Heart right ventricle (tissue), 16 donors: ENCODE data around the gene ATL3. TPM values are rescaled to one million over a fixed set of nuclear protein-coding genes. Genes with fewer than 3 reads are reported as not detected.

Experiments
- ATAC-seq, 8 donors: fragments of 200-7000 bp; cut with Tn5 transposase; one replicate each; pipeline ENCODE4 v1.9.1; 2020; ENCODE audit warnings: mild to moderate bottlenecking in 8 of 8, moderate library complexity in 8 of 8, moderate number of reproducible peaks in 1 of 8
- DNase-seq, 2 donors: peaks; one replicate each; pipeline ENCODE4 v3.0.0-alpha.2; 2020
- H3K27ac ChIP-seq, 10 donors: fragments of 200-600 bp; sonication (generic) in 2 of 10; one replicate each; pipeline versions ENCODE4 v1.5.0 to v1.8.0; 2020 to 2022; ENCODE audit warnings: mild to moderate bottlenecking in 3 of 10
- H3K27me3 ChIP-seq, 7 donors: fragments of 200-600 bp; one replicate each; pipeline ENCODE4 v1.8.0; 2021 to 2022; ENCODE audit warnings: mild to moderate bottlenecking in 2 of 7
- H3K36me3 ChIP-seq, 9 donors: fragments of 200-600 bp; sonication (generic) in 1 of 9; one replicate each; pipeline versions ENCODE4 v1.5.0 to v1.8.0; 2020 to 2022; ENCODE audit warnings: mild to moderate bottlenecking in 2 of 9
- H3K4me1 ChIP-seq, 9 donors: fragments of 200-600 bp; sonication (generic) in 1 of 9; one replicate each; pipeline versions ENCODE4 v1.5.0 to v1.8.0; 2020 to 2022; ENCODE audit warnings: mild to moderate bottlenecking in 4 of 9
- H3K4me3 ChIP-seq, 10 donors: fragments of 200-600 bp; sonication (generic) in 2 of 10; one replicate each; pipeline versions ENCODE4 v1.5.0 to v1.8.0; 2020 to 2022; ENCODE audit warnings: mild to moderate bottlenecking in 7 of 10, moderate library complexity in 2 of 10
- H3K9me3 ChIP-seq, 11 donors: fragments of 200-600 bp in 10 of 11; sonication (generic) in 2 of 11; one replicate each; pipeline versions ENCODE4 v1.5.0 to v1.8.0; 2013 to 2022; ENCODE audit warnings: mild to moderate bottlenecking in 2 of 11, control low read depth in 1 of 11, moderate library complexity in 1 of 11
- CTCF ChIP-seq, 9 donors: fragments of 200-600 bp; sonication (generic) in 2 of 9; IDR thresholded peaks; one replicate each; pipeline versions ENCODE4 v1.5.0 to v1.8.0; 2021 to 2022; ENCODE audit warnings: antibody characterized with exemption in 9 of 9, mild to moderate bottlenecking in 5 of 9, moderate library complexity in 1 of 9
- WGBS, 2 donors: extraction: QIAGEN DNeasy Blood & Tissue Kit; methylation state at CpG; one replicate each; pipeline ENCODE4 v1.1.7; 2013; ENCODE audit warnings: inconsistent platforms in 1 of 2; 5-methylcytosine and 5-hydroxymethylcytosine counted together
- intact Hi-C, 10 donors: fragments of 100-400 bp; cut with DNase I; formaldehyde crosslinking; loops; one replicate each; pipeline versions ENCODE4 v1.11.1 to v1.14.2; 2022
- polyA plus RNA-seq, 2 donors: library from polyadenylated mRNA; stranded (reverse); fragments of 200-250 nt; gene quantifications; one replicate each; pipeline ENCODE4 v1.2.3, GENCODE V29; 2013
- total RNA-seq, 10 donors: library from RNA; stranded (reverse); fragmentation: NEBNext Ultra II Directional in 3 of 10; extraction: Animal tissue kit (Norgen Biotek cat#: 25700) in 3 of 10; gene quantifications; one replicate each; pipeline versions ENCODE4 v1.2.1 to v1.2.4, GENCODE V29; 2021 to 2023
- donor health status: Arrhythmogenic right ventricular cardiomyopathy.
- donor health status: ischemic (EF 13 %, LVEDD 7.1; RV severe dilation, severe dysfunction).
- donor health status: healthy with polysubstance abuse.
- donor health status: DM: no; HTN: yes; CAD: no.
- donor health status: DM: no; HTN: no; CAD: no.
- donor health status: ischemic (EF 25% LVEDD 6.9; RV normal size, moderate dysfunction).
- donor health status: ischemic (EF 25% LVEDD 5.7; RV mildly dilated, moderate dysfunction).
- donor health status: healthy.
- donor health status: DM: yes; HTN: yes; CAD: no.
- donor health status: Ischemic cardiomyopathy.
- donor health status: ischemic (EF 35%, LVEDD 5.7; RV mildly dilated, moderate dysfunction).
- donor health status: nonischemic (EF 11% LVEDD 7.7; RV severe dilation, severe dysfunction).
- donor health status: DM: yes; HTN: yes; CAD: no.
- donor health status: PGD.
- donor health status: ischemic (EF 29% LVEDD 5.4; RV normal size, mild dysfunction).
- donor health status: nonischemic (EF 23%, LVEDD 6.1; RV moderate dilation, normal function).

ATL3 gene
- total and polyA plus RNA-seq, 12 donors = 5.9 to 22.2 (median 12.3) TPM

- no peak overlapping the region for H3K4me3 ChIP-seq
- H3K4me1 ChIP-seq = peaks cover 0 to 76% (median 57%) of the 10 kb centered on the region in 9 donors
- TF ChIP-seq CTCF (IDR thresholded peaks at IDR 0.05) = no peak
Observed at GRCh38 chr11:63666874-63667273, 4.3 kb downstream of the ATL3 start.

GRCh38 chr11:63663809-63664208, 7.4 kb downstream of the ATL3 start:
- Histone ChIP-seq H3K27ac (no peak overlapping the region), H3K9me3 (no peaks in the 10 kb centered on the region), H3K36me3 (peaks cover 0 to 9% (median 0%) of the 10 kb centered on the region in 9 donors), H3K27me3 (no peaks in the 10 kb centered on the region), H3K4me3 (no peak overlapping the region), H3K4me1 (peaks cover 0 to 64% (median 39%) of the 10 kb centered on the region in 9 donors)
- no peak for DNase-seq
- ATAC-seq = no peak
- TF ChIP-seq CTCF (IDR thresholded peaks at IDR 0.05) = no peak
- intact Hi-C loops = loop anchor here in 1 of 10 donors (10.0 kb wide), 1 partner anchor 71 kb away; no protein-coding TSS in a partner anchor
- WGBS, 2 donors = 0% methylated on average over 1 of the region's 1 CpG

More at GRCh38 chr11:63666874-63667273, 4.3 kb downstream of the ATL3 start:
- no peak overlapping the region for H3K27ac ChIP-seq
- ATAC-seq = no peak
- H3K36me3 ChIP-seq = peaks cover 0 to 12% (median 0%) of the 10 kb centered on the region in 9 donors
- intact Hi-C loops = loop anchor here in 1 of 10 donors (10.0 kb wide), 1 partner anchor 68 kb away; no protein-coding TSS in a partner anchor
- DNase-seq = no peak
- 80 to 82% methylated on average over 4 of the region's 4 CpGs for WGBS, 2 donors
- no peaks in the 10 kb centered on the region for H3K27me3 ChIP-seq
- no peaks in the 10 kb centered on the region for H3K9me3 ChIP-seq

GRCh38 chr11:63660972-63661371, 10.2 kb downstream of the ATL3 start:
- Histone ChIP-seq H3K4me3 (no peak overlapping the region), H3K36me3 (peaks cover 0 to 37% (median 0%) of the 10 kb centered on the region in 9 donors), H3K27ac (no peak overlapping the region), H3K4me1 (peaks cover 0 to 38% (median 15%) of the 10 kb centered on the region in 9 donors), H3K9me3 (no peaks in the 10 kb centered on the region), H3K27me3 (no peaks in the 10 kb centered on the region)
- DNase-seq (no peak), ATAC-seq (no peak)
- TF ChIP-seq CTCF (IDR thresholded peaks at IDR 0.05) = no peak
- 95% methylated on average over 8 of the region's 8 CpGs for WGBS, 2 donors
- intact Hi-C loops = loop anchor here in 1 of 10 donors (10.0 kb wide), 1 partner anchor 74 kb away; no protein-coding TSS in a partner anchor

GRCh38 chr11:63652671-63653070, 18.5 kb downstream of the ATL3 start:
- H3K36me3 ChIP-seq = peaks cover 0 to 100% (median 9%) of the 10 kb centered on the region in 9 donors
- 86 to 87% methylated on average over 3 of the region's 3 CpGs for WGBS, 2 donors
- intact Hi-C loops = loop anchor here in 1 of 10 donors (10.0 kb wide), 1 partner anchor 82 kb away; no protein-coding TSS in a partner anchor

More at GRCh38 chr11:63652671-63653070, 18.5 kb downstream of the ATL3 start:
- no peak for DNase-seq
- no peaks in the 10 kb centered on the region for H3K9me3 ChIP-seq
- H3K4me1 ChIP-seq = peaks cover 0 to 5% (median 0%) of the 10 kb centered on the region in 9 donors
- no peak for TF ChIP-seq CTCF (IDR thresholded peaks at IDR 0.05)
- H3K4me3 ChIP-seq = no peak overlapping the region
- no peaks in the 10 kb centered on the region for H3K27me3 ChIP-seq
- ATAC-seq = no peak
- H3K27ac ChIP-seq = no peak overlapping the region
